H1 (cell line): ENCODE data around the gene LMAN1L. TPM values are rescaled to one million over a fixed set of nuclear protein-coding genes. Genes with fewer than 3 reads are reported as not detected.
A peak's percentile ranks its signal among the peaks of the same experiment; 100 is the strongest.

ENCODE experiments used
- CTCF ChIA-PET: fragments of 300-600 bp; sonication (Branson Sonifier 250); formaldehyde crosslinking; loops from one replicate; lab custom pipeline; 2021; ENCODE audit not compliant: partially characterized antibody; lab: Charles Lee
- POLR2A ChIA-PET: fragments of 300-600 bp; sonication (Branson Sonifier 250); formaldehyde crosslinking; loops from one replicate; lab custom pipeline; 2021; ENCODE audit warnings: inconsistent platforms; ENCODE audit not compliant: partially characterized antibody; lab: Charles Lee
- DNase-seq, 2 experiments: peaks; one replicate each; pipeline versions ENCODE4 v3.0.0 to v3.0.0-alpha.2; 2010 to 2022; ENCODE audit warnings: low spot score in 2 of 2, low read depth in 1 of 2, mixed read lengths in 1 of 2
- FAIRE-seq: peaks from 2 replicates; lab custom pipeline; 2011; peaks lifted over from hg19 to GRCh38; lab: Jason Lieb, UNC
- H2AFZ ChIP-seq: 2 replicates; pipeline ENCODE4 v1.8.1; 2012; ENCODE audit warnings: low read length, inconsistent platforms
- H2AK5ac ChIP-seq: 2 replicates; pipeline ENCODE4 v1.6.1; 2013; ENCODE audit warnings: low read depth, low read length
- H2BK120ac ChIP-seq: replicated peaks from 2 replicates; pipeline ENCODE3; 2013; ENCODE audit warnings: low read depth, low read length, inconsistent platforms
- H2BK12ac ChIP-seq: 2 replicates; pipeline ENCODE4 v1.6.1; 2013; ENCODE audit warnings: low read depth, low read length
- H2BK15ac ChIP-seq: 2 replicates; pipeline ENCODE4 v1.6.1; 2013; ENCODE audit warnings: low read length
- H2BK20ac ChIP-seq: 2 replicates; pipeline ENCODE4 v1.6.1; 2013; ENCODE audit warnings: low read length
- H2BK5ac ChIP-seq: 2 replicates; pipeline ENCODE4 v1.6.1; 2013; ENCODE audit warnings: low read depth, low read length
- H3K14ac ChIP-seq: 2 replicates; pipeline ENCODE4 v1.6.1; 2013; ENCODE audit warnings: inconsistent platforms; ENCODE audit not compliant: insufficient read length
- H3K18ac ChIP-seq: 2 replicates; pipeline ENCODE4 v1.6.1; 2013; ENCODE audit warnings: low read length; ENCODE audit errors: extremely low read depth
- H3K23ac ChIP-seq: 2 replicates; pipeline ENCODE4 v1.6.1; 2013; ENCODE audit warnings: inconsistent platforms; ENCODE audit not compliant: insufficient read length
- H3K23me2 ChIP-seq: 2 replicates; pipeline ENCODE4 v1.6.1; 2013; ENCODE audit warnings: low read depth, low read length
- H3K27ac ChIP-seq: 2 replicates; pipeline ENCODE4 v1.6.1; 2011; ENCODE audit warnings: low read depth, low read length, inconsistent platforms
- H3K27me3 ChIP-seq, 4 experiments: replicated peaks in 1 of 4; 1 replicate in 1 of 4; 2 replicates in 3 of 4; pipeline versions ENCODE4 v1.6.1 to v1.8.1; 2011 to 2013; ENCODE audit warnings: low read length in 3 of 4, mild to moderate bottlenecking in 3 of 4, inconsistent platforms in 2 of 4, mixed read lengths in 2 of 4, moderate library complexity in 1 of 4; ENCODE audit not compliant: control insufficient read depth in 3 of 4, insufficient read depth in 3 of 4; ENCODE audit errors: extremely low read depth in 1 of 4
- H3K36me3 ChIP-seq, 4 experiments: 2 replicates each; pipeline versions ENCODE4 v1.6.1 to v1.8.1; 2011 to 2013; ENCODE audit warnings: mild to moderate bottlenecking in 4 of 4, low read length in 3 of 4, moderate library complexity in 2 of 4, control low read depth in 1 of 4, inconsistent platforms in 1 of 4; ENCODE audit not compliant: insufficient read depth in 4 of 4, control insufficient read depth in 2 of 4
- H3K4ac ChIP-seq: replicated peaks from 2 replicates; pipeline ENCODE3; 2013; ENCODE audit warnings: low read length, low read depth, mixed read lengths, inconsistent platforms; ENCODE audit not compliant: insufficient read length
- H3K4me1 ChIP-seq, 4 experiments: replicated peaks in 1 of 4; 1 replicate in 1 of 4; 2 replicates in 3 of 4; pipeline versions ENCODE4 v1.6.1 to v1.8.1; 2011 to 2013; ENCODE audit warnings: low read length in 3 of 4, inconsistent platforms in 2 of 4, mixed read lengths in 1 of 4; ENCODE audit not compliant: insufficient read depth in 4 of 4, control insufficient read depth in 3 of 4
- H3K4me2 ChIP-seq, 2 experiments: 2 replicates each; pipeline versions ENCODE4 v1.6.1 to v1.8.1; 2011 to 2013; ENCODE audit warnings: low read depth in 2 of 2, low read length in 2 of 2, control low read depth in 1 of 2, inconsistent platforms in 1 of 2, mild to moderate bottlenecking in 1 of 2; ENCODE audit not compliant: insufficient read depth in 1 of 2
- H3K4me3 ChIP-seq, 4 experiments: fragments of 200-600, 300-600 bp in 1 of 4; sonication (generic), shearing (Covaris generic), sonication (Bioruptor Twin) in 1 of 4; 2 replicates each; pipeline versions ENCODE4 v1.5.1 to v1.8.1; 2011 to 2016; ENCODE audit warnings: low read length in 4 of 4, low read depth in 3 of 4, control low read depth in 2 of 4, inconsistent platforms in 2 of 4, mild to moderate bottlenecking in 2 of 4, mixed read lengths in 1 of 4, moderate library complexity in 1 of 4; ENCODE audit not compliant: insufficient read depth in 2 of 4; ENCODE audit errors: extremely low read depth in 1 of 4
- H3K56ac ChIP-seq: replicated peaks from 2 replicates; pipeline ENCODE3; 2013; ENCODE audit warnings: low read depth, mild to moderate bottlenecking, mixed read lengths, low read length, inconsistent platforms; ENCODE audit not compliant: insufficient read length
- H3K79me1 ChIP-seq: 2 replicates; pipeline ENCODE4 v1.6.1; 2013; ENCODE audit warnings: low read depth, low read length, control low read depth
- H3K79me2 ChIP-seq, 2 experiments: 2 replicates each; pipeline versions ENCODE4 v1.6.1 to v1.8.1; 2012 to 2013; ENCODE audit warnings: low read length in 2 of 2, mild to moderate bottlenecking in 2 of 2, inconsistent platforms in 1 of 2; ENCODE audit not compliant: insufficient read depth in 2 of 2, control insufficient read depth in 1 of 2
- H3K9ac ChIP-seq, 4 experiments: replicated peaks in 1 of 4; 1 replicate in 1 of 4; 2 replicates in 3 of 4; pipeline versions ENCODE4 v1.6.1 to v1.8.1; 2011 to 2013; ENCODE audit warnings: low read depth in 3 of 4, low read length in 3 of 4, control low read depth in 2 of 4, mild to moderate bottlenecking in 2 of 4, moderate library complexity in 2 of 4, inconsistent platforms in 1 of 4; ENCODE audit errors: extremely low read depth in 1 of 4
- H3K9me3 ChIP-seq, 2 experiments: 2 replicates each; pipeline versions ENCODE4 v1.6.1 to v1.8.1; 2012 to 2013; ENCODE audit warnings: mild to moderate bottlenecking in 2 of 2, moderate library complexity in 2 of 2, control low read depth in 1 of 2, inconsistent platforms in 1 of 2, low read depth in 1 of 2, low read length in 1 of 2, mixed read lengths in 1 of 2; ENCODE audit not compliant: insufficient read depth in 2 of 2
- H4K20me1 ChIP-seq, 2 experiments: replicated peaks in 1 of 2; 2 replicates each; pipeline versions ENCODE3 to v1.8.1; 2011 to 2013; ENCODE audit warnings: inconsistent platforms in 2 of 2, low read length in 2 of 2, mild to moderate bottlenecking in 1 of 2; ENCODE audit not compliant: insufficient read depth in 2 of 2, control insufficient read depth in 1 of 2
- H4K5ac ChIP-seq: 2 replicates; pipeline ENCODE4 v1.6.1; 2013; ENCODE audit warnings: low read length, low read depth, mixed read lengths, inconsistent platforms; ENCODE audit not compliant: insufficient read length
- H4K8ac ChIP-seq: 2 replicates; pipeline ENCODE4 v1.8.0; 2013; ENCODE audit warnings: mild to moderate bottlenecking, moderate library complexity, low read length, inconsistent platforms; ENCODE audit not compliant: insufficient read depth; ENCODE audit errors: extremely low read depth
- H4K91ac ChIP-seq: replicated peaks from 2 replicates; pipeline ENCODE3; 2013; ENCODE audit warnings: low read length, mixed read lengths, inconsistent platforms; ENCODE audit not compliant: insufficient read length
- FOSL1 ChIP-seq: IDR thresholded peaks from 2 replicates; pipeline ENCODE4 v1.6.1; 2011; ENCODE audit warnings: mild to moderate bottlenecking, low read depth, low read length, moderate library complexity; ENCODE audit not compliant: insufficient read depth
- GABPA ChIP-seq: IDR thresholded peaks from 2 replicates; pipeline ENCODE4 v1.6.1; 2011; ENCODE audit warnings: mild to moderate bottlenecking, low read length, moderate library complexity, borderline replicate concordance; ENCODE audit not compliant: insufficient read depth
- SAP30 ChIP-seq: fragments of 300-600 bp; sonication (generic); IDR thresholded peaks from 2 replicates; pipeline ENCODE4 v1.7.1; 2012; ENCODE audit warnings: low read length, moderate library complexity, mild to moderate bottlenecking, inconsistent platforms; ENCODE audit not compliant: insufficient read depth, insufficient replicate concordance
- SP4 ChIP-seq: IDR thresholded peaks from 2 replicates; pipeline ENCODE4 v1.6.1; 2012; ENCODE audit warnings: low read length, inconsistent platforms
- TAF1 ChIP-seq: IDR thresholded peaks from 2 replicates; pipeline ENCODE4 v1.6.1; 2011; ENCODE audit warnings: mild to moderate bottlenecking, low read depth, low read length
- WGBS, 2 experiments: shearing (Covaris generic) in 1 of 2; methylation state at CpG; one replicate each; pipeline versions ENCODE4 v1.1.6 to v1.1.7; 2013 to 2015; ENCODE audit warnings: low lambda C conversion rate in 2 of 2, mixed read lengths in 2 of 2, inconsistent platforms in 1 of 2, low coverage in 1 of 2, missing lambda C conversion rate in 1 of 2; ENCODE audit not compliant: insufficient replicate concordance in 2 of 2, insufficient coverage in 1 of 2, insufficient read length in 1 of 2; ENCODE audit errors: extremely low coverage in 1 of 2, missing lambda C conversion rate in 1 of 2; 5-methylcytosine and 5-hydroxymethylcytosine counted together
- polyA plus RNA-seq, 7 experiments: library from polyadenylated mRNA; depleted of rRNA in 3 of 7; stranded (reverse) in 5 of 7; unstranded in 2 of 7; fragments of >200 nt in 5 of 7; fragments of 200-250 nt in 2 of 7; gene quantifications; 1 replicate in 5 of 7; 2 replicates in 1 of 7; 4 replicates in 1 of 7; pipeline versions ENCODE4 v1.2.1 to v1.2.3, GENCODE V29; 2011 to 2013; ENCODE audit warnings: missing spikeins in 2 of 7, mixed read lengths in 2 of 7
- total RNA-seq: library from RNA; stranded (reverse); fragmentation: NEBNext Ultra II Directional; extraction: Animal tissue kit (Norgen Biotek cat#: 25700); gene quantifications from 2 replicates; pipeline ENCODE4 v1.2.1, GENCODE V29; 2021

Gene LMAN1L
- total and polyA plus RNA-seq, 2 of the 8 experiments (the other 6 are each of a cell fraction or from before 2014, with no cell fraction given): not detected

DNA sequence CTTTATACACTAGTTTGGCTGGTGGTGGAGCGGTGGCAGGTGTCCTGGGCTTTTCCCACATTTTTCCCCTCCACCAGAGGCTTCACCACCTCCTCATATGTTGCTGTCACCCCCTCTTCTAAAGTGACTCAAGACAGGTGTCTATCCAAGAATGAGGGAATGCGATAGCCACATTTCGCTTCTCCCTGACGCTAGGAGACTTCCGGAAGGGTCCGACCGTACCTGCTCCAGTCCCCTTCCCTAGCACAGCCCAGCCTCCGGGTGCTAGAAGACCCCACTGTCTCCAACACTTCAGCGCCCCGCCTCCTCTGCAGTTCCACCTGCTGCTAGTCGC is 60.0 kb downstream of the LMAN1L start:
- H3K79me1 ChIP-seq: peaks cover 2% of the 10 kb centered on the region; the same call in 1 of the 2 replicates
- H3K4me1 ChIP-seq: peaks cover 0 to 3% (median 0%) of the 10 kb centered on the region in 4 experiments; a peak in 1 of 7 replicates
- no peak overlapping the region for H2BK120ac ChIP-seq
- no peak overlapping the region for H2AK5ac ChIP-seq
- no peak overlapping the region for H3K18ac ChIP-seq
- DNase-seq (no peak), FAIRE-seq (no peak)
- no peak overlapping the region for H4K5ac ChIP-seq
- 1% methylated on average over 11 of the region's 11 CpGs; no CpG with 5 or more reads in 1 of the 2 experiments for WGBS, 2 experiments
- H2BK15ac ChIP-seq: no peak overlapping the region
- H4K20me1 ChIP-seq: peaks cover 0 to 5% of the 10 kb centered on the region in 2 experiments
- no peak overlapping the region for H2AFZ ChIP-seq
- H3K79me2 ChIP-seq: peaks cover 0 to 43% of the 10 kb centered on the region in 2 experiments; a peak in 2 of 4 replicates
- no peak overlapping the region for H3K56ac ChIP-seq
- peak overlapping the region; percentile 80 to 98 (median 93) for H3K4me3 ChIP-seq
- no peak for TF ChIP-seq SP4
- TF ChIP-seq TAF1: 0 out of 2 replicates have a peak, but pooled peaks have one; percentile 12
- no peak for TF ChIP-seq GABPA
- peak; percentile 72 for TF ChIP-seq SAP30
- TF ChIP-seq FOSL1: no peak
- no peak overlapping the region for H2BK20ac ChIP-seq
- peaks cover 5% of the 10 kb centered on the region; the same call in 1 of the 2 replicates for H3K23me2 ChIP-seq
- no peak overlapping the region for H3K4ac ChIP-seq
- H3K4me2 ChIP-seq: peak overlapping the region; percentile 78 to 98
- CTCF ChIA-PET: interaction anchor here (1.6 kb wide), 1 partner anchor 11 kb away, joined by 5 read pairs; no protein-coding TSS in a partner anchor
- H4K91ac ChIP-seq: no peak overlapping the region
- H3K9me3 ChIP-seq: no peaks in the 10 kb centered on the region
- no peaks in the 10 kb centered on the region for H3K36me3 ChIP-seq
- no peak overlapping the region for H3K14ac ChIP-seq
- H3K9ac ChIP-seq: peak overlapping the region in 2 of 4 experiments; percentile 65 to 92; a peak in 5 of 7 replicates
- H3K23ac ChIP-seq: no peak overlapping the region
- peak overlapping the region; percentile 93; the same call in 1 of the 2 replicates for H2BK5ac ChIP-seq
- H2BK12ac ChIP-seq: no peak overlapping the region
- H3K27ac ChIP-seq: no peak overlapping the region
- H3K27me3 ChIP-seq: no peaks in the 10 kb centered on the region
- no peak overlapping the region for H4K8ac ChIP-seq
- POLR2A ChIA-PET: interaction anchor here (1.3 to 1.6 kb wide), 2 partner anchors 17 to 25 kb away, joined by 4 to 12 read pairs; partner anchors contain the start of gene MPI
